HEK293 (cell line): Measurements from ENCODE around the gene SSBP3.

Experiments used
- ATF2 ChIP-seq: fragments of 450-650 bp; formaldehyde crosslinking; IDR thresholded peaks from 2 replicates; pipeline ENCODE4 v1.5.1; 2016; ENCODE audit warnings: missing biosample characterization, missing genetic modification characterization, low read depth
- BCL11A ChIP-seq: fragments of 450-650 bp; formaldehyde crosslinking; IDR thresholded peaks from 2 replicates; pipeline ENCODE4 v1.5.1; 2016; ENCODE audit warnings: low read depth, missing biosample characterization, missing genetic modification characterization
- GLI2 ChIP-seq: fragments of 450-650 bp; formaldehyde crosslinking; IDR thresholded peaks from 2 replicates; pipeline ENCODE4; 2017; ENCODE audit warnings: missing biosample characterization, missing genetic modification characterization, low read depth, borderline replicate concordance
- IKZF3 ChIP-seq: fragments of 450-650 bp; IDR thresholded peaks from 2 replicates; pipeline ENCODE4 v1.5.0; 2018; ENCODE audit warnings: missing biosample characterization, mild to moderate bottlenecking, missing genetic modification characterization, moderate library complexity
- KLF10 ChIP-seq: fragments of 450-650 bp; IDR thresholded peaks from 2 replicates; pipeline ENCODE4 v1.5.1; 2018; ENCODE audit warnings: missing biosample characterization, mild to moderate bottlenecking, missing genetic modification characterization
- PRDM2 ChIP-seq: fragments of 450-650 bp; formaldehyde crosslinking; IDR thresholded peaks from 2 replicates; pipeline ENCODE4 v1.5.1; 2016; ENCODE audit warnings: missing biosample characterization, missing genetic modification characterization, borderline replicate concordance
- SP7 ChIP-seq: fragments of 450-650 bp; formaldehyde crosslinking; IDR thresholded peaks from 2 replicates; pipeline ENCODE4 v1.5.1; 2016; ENCODE audit warnings: missing biosample characterization, missing genetic modification characterization
- YY1 ChIP-seq: fragments of 450-650 bp; formaldehyde crosslinking; IDR thresholded peaks from 2 replicates; pipeline ENCODE4 v1.5.1; 2018; ENCODE audit warnings: missing biosample characterization, missing genetic modification characterization
- ZBTB10 ChIP-seq: fragments of 450-650 bp; formaldehyde crosslinking; IDR thresholded peaks from 2 replicates; pipeline ENCODE4 v1.5.1; 2016; ENCODE audit warnings: missing biosample characterization, missing genetic modification characterization
- ZBTB8A ChIP-seq: fragments of 450-650 bp; formaldehyde crosslinking; IDR thresholded peaks from 2 replicates; pipeline ENCODE4 v1.5.1; 2016; ENCODE audit warnings: missing biosample characterization, missing genetic modification characterization
- ZEB2 ChIP-seq: fragments of 450-650 bp; formaldehyde crosslinking; IDR thresholded peaks from 2 replicates; pipeline ENCODE4 v1.5.1; 2016; ENCODE audit warnings: missing biosample characterization, missing genetic modification characterization
- ZNF174 ChIP-seq: fragments of 450-650 bp; formaldehyde crosslinking; IDR thresholded peaks from 2 replicates; pipeline ENCODE4 v1.5.0; 2017; ENCODE audit warnings: missing biosample characterization, mild to moderate bottlenecking, missing genetic modification characterization
- ZNF214 ChIP-seq: fragments of 450-650 bp; formaldehyde crosslinking; IDR thresholded peaks from 2 replicates; pipeline ENCODE4 v1.5.1; 2017; ENCODE audit warnings: missing biosample characterization, mild to moderate bottlenecking, missing genetic modification characterization, borderline replicate concordance
- ZNF239 ChIP-seq: fragments of 450-650 bp; formaldehyde crosslinking; IDR thresholded peaks from 2 replicates; pipeline ENCODE4 v1.5.1; 2016; ENCODE audit warnings: missing biosample characterization, missing genetic modification characterization
- ZNF292 ChIP-seq: fragments of 450-650 bp; formaldehyde crosslinking; IDR thresholded peaks from 2 replicates; pipeline ENCODE4 v1.5.1; 2016; ENCODE audit warnings: low read depth, missing biosample characterization, missing genetic modification characterization, borderline replicate concordance
- ZNF302 ChIP-seq: fragments of 450-650 bp; formaldehyde crosslinking; IDR thresholded peaks from 2 replicates; pipeline ENCODE4 v1.5.1; 2016; ENCODE audit warnings: missing biosample characterization, missing genetic modification characterization, low read depth
- ZNF426 ChIP-seq: fragments of 450-650 bp; formaldehyde crosslinking; IDR thresholded peaks from 2 replicates; pipeline ENCODE4 v1.5.1; 2017; ENCODE audit warnings: missing biosample characterization, missing genetic modification characterization, mild to moderate bottlenecking, inconsistent platforms, moderate library complexity
- ZNF555 ChIP-seq: fragments of 450-650 bp; formaldehyde crosslinking; conservative IDR thresholded peaks from 2 replicates; pipeline ENCODE4 v1.5.1; 2017; ENCODE audit warnings: missing biosample characterization, mild to moderate bottlenecking, missing genetic modification characterization, inconsistent platforms
- ZNF571 ChIP-seq: fragments of 450-650 bp; formaldehyde crosslinking; IDR thresholded peaks from 2 replicates; pipeline ENCODE4 v1.5.0; 2017; ENCODE audit warnings: missing biosample characterization, missing genetic modification characterization
- ZNF658 ChIP-seq: fragments of 450-650 bp; formaldehyde crosslinking; IDR thresholded peaks from 2 replicates; pipeline ENCODE4; 2016; ENCODE audit warnings: missing biosample characterization, missing genetic modification characterization
- ZNF660 ChIP-seq: fragments of 450-650 bp; IDR thresholded peaks from 2 replicates; pipeline ENCODE4 v1.5.1; 2018; ENCODE audit warnings: missing biosample characterization, mild to moderate bottlenecking, missing genetic modification characterization
- ZNF670 ChIP-seq: fragments of 450-650 bp; formaldehyde crosslinking; IDR thresholded peaks from 2 replicates; pipeline ENCODE4 v1.5.1; 2016; ENCODE audit warnings: missing biosample characterization, missing genetic modification characterization, low read depth
- ZNF768 ChIP-seq: fragments of 450-650 bp; formaldehyde crosslinking; IDR thresholded peaks from 2 replicates; pipeline ENCODE4 v1.5.1; 2018; ENCODE audit warnings: missing biosample characterization, mild to moderate bottlenecking, missing genetic modification characterization
- ZXDB ChIP-seq: fragments of 450-650 bp; formaldehyde crosslinking; IDR thresholded peaks from 2 replicates; pipeline ENCODE4 v1.5.1; 2016; ENCODE audit warnings: missing biosample characterization, missing genetic modification characterization
- TF ChIP-seq, protein P1 (sequence below): fragments of 450-650 bp; formaldehyde crosslinking; IDR thresholded peaks from 2 replicates; pipeline ENCODE4 v1.5.1; 2016; ENCODE audit warnings: missing biosample characterization, missing genetic modification characterization
- TF ChIP-seq, protein P2 (sequence below): fragments of 450-650 bp; formaldehyde crosslinking; IDR thresholded peaks from 2 replicates; pipeline ENCODE4 v1.5.1; 2016; ENCODE audit warnings: missing biosample characterization, missing genetic modification characterization

The SSBP3 gene

DNA sequence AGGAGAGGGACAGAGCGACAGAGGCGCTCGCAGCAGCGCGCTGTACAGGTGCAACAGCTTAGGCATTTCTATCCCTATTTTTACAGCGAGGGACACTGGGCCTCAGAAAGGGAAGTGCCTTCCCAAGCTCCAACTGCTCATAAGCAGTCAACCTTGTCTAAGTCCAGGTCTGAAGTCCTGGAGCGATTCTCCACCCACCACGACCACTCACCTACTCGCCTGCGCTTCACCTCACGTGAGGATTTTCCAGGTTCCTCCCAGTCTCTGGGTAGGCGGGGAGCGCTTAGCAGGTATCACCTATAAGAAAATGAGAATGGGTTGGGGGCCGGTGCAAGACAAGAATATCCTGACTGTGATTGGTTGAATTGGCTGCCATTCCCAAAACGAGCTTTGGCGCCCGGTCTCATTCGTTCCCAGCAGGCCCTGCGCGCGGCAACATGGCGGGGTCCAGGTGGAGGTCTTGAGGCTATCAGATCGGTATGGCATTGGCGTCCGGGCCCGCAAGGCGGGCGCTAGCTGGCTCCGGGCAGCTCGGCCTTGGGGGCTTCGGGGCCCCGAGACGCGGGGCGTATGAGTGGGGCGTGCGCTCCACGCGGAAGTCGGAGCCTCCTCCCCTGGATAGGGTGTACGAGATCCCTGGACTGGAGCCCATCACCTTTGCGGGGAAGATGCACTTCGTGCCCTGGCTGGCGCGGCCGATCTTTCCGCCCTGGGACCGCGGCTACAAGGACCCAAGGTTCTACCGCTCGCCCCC is 206.3 kb downstream of the SSBP3 start, which contains the start of the genes CYB5RL and MRPL37 (continued):
- TF ChIP-seq ATF2 (tag by site-specific recombination) (no peak), ZEB2 (tag by site-specific recombination) (peak; percentile 88), ZBTB10 (tag by site-specific recombination) (no peak; the same call in 1 of the 2 replicates), ZNF660 (tag by site-specific recombination) (peak; percentile 74; the same call in 1 of the 2 replicates), ZNF214 (tag by site-specific recombination) (no peak), ZNF239 (tag by site-specific recombination) (no peak), ZNF174 (no peak), BCL11A (tag by site-specific recombination) (no peak), KLF10 (tag by site-specific recombination) (0 out of 2 replicates have a peak, but pooled peaks have one; percentile 24), ZNF555 (no peak), IKZF3 (tag by site-specific recombination) (peak; percentile 66; the same call in 1 of the 2 replicates), ZNF571 (tag by site-specific recombination) (no peak), PRDM2 (tag by site-specific recombination) (no peak), ZNF670 (tag by site-specific recombination) (no peak), ZBTB8A (tag by site-specific recombination) (no peak), ZNF768 (tag by site-specific recombination) (no peak), ZXDB (tag by site-specific recombination) (peak; percentile 51), ZNF426 (tag by site-specific recombination) (no peak), ZNF658 (tag by site-specific recombination) (no peak), SP7 (0 out of 2 replicates have a peak, but pooled peaks have one; percentile 30), ZNF292 (tag by site-specific recombination) (no peak), ZNF302 (tag by site-specific recombination) (no peak), GLI2 (tag by site-specific recombination) (no peak), YY1 (tag by site-specific recombination) (peak; percentile 86)
- TF ChIP-seq, protein P1, sequence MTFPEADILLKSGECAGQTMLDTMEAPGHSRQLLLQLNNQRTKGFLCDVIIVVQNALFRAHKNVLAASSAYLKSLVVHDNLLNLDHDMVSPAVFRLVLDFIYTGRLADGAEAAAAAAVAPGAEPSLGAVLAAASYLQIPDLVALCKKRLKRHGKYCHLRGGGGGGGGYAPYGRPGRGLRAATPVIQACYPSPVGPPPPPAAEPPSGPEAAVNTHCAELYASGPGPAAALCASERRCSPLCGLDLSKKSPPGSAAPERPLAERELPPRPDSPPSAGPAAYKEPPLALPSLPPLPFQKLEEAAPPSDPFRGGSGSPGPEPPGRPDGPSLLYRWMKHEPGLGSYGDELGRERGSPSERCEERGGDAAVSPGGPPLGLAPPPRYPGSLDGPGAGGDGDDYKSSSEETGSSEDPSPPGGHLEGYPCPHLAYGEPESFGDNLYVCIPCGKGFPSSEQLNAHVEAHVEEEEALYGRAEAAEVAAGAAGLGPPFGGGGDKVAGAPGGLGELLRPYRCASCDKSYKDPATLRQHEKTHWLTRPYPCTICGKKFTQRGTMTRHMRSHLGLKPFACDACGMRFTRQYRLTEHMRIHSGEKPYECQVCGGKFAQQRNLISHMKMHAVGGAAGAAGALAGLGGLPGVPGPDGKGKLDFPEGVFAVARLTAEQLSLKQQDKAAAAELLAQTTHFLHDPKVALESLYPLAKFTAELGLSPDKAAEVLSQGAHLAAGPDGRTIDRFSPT (tag by site-specific recombination) = no peak
- TF ChIP-seq, protein P2, sequence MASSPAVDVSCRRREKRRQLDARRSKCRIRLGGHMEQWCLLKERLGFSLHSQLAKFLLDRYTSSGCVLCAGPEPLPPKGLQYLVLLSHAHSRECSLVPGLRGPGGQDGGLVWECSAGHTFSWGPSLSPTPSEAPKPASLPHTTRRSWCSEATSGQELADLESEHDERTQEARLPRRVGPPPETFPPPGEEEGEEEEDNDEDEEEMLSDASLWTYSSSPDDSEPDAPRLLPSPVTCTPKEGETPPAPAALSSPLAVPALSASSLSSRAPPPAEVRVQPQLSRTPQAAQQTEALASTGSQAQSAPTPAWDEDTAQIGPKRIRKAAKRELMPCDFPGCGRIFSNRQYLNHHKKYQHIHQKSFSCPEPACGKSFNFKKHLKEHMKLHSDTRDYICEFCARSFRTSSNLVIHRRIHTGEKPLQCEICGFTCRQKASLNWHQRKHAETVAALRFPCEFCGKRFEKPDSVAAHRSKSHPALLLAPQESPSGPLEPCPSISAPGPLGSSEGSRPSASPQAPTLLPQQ (tag by site-specific recombination) = peak; percentile 38; the same call in 1 of the 2 replicates
